ENCODE measurements around the gene RSPO1. TPM values are rescaled to one million over a fixed set of nuclear protein-coding genes. Genes with fewer than 3 reads are reported as not detected.
A peak's percentile ranks its signal among the peaks of the same experiment; 100 is the strongest.
"Not testable (repeated sequence)": the region's sequence is repeated elsewhere in the genome, so short reads cannot be mapped to it uniquely, and the experiment has no call there.

The RSPO1 gene, protein sequence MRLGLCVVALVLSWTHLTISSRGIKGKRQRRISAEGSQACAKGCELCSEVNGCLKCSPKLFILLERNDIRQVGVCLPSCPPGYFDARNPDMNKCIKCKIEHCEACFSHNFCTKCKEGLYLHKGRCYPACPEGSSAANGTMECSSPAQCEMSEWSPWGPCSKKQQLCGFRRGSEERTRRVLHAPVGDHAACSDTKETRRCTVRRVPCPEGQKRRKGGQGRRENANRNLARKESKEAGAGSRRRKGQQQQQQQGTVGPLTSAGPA
- polyA plus RNA-seq (2013, experiment 1 of 2; ENCODE audit: insufficient read length): not detected
- polyA plus RNA-seq (2013, experiment 2 of 2; ENCODE audit: insufficient read length): 0.12 TPM

DNA sequence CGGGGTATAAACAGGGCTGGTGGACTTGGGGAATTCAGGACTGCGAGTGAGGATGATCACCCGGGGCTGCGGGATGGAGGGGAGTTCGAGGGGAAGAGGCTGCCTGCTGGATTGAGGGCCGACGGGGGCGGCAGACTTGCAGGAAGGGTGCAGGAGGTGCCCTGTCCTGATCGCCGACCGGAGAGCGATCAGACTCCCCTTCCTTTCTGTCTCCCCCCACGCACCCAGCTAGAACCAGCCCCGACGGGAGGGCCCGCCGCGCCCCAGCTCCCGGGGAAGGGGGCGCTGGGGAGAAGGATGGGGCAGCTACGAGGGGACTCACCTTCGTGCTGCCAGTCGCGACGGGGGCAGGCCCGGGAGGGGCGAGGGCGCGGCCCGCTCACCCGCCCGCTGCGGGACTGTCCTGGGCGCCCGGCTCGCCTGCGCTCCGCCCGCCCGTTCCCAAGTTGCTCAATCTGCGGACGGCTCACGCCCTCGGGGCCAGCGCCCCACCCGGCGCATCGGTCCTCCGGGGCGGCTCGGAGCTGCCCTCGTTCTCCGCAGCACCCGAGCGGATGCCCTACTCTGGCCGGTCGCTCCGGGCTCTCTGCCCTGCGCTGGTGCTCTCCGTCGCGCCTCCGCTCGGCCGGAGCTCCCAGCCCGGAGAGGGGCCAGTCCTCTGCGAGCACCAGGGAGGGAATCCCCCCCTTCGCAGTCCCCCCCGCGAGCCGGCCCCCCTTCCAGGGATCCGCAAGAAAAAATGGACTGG lies at the start of gene RSPO1:
Gene RSPO1, minus strand, starts transcription at position 649 of the 748 bp plus-strand sequence. CDS start 5,231 bp downstream, outside the sequence.
- peak; percentile 27 for DNase-seq

DNA sequence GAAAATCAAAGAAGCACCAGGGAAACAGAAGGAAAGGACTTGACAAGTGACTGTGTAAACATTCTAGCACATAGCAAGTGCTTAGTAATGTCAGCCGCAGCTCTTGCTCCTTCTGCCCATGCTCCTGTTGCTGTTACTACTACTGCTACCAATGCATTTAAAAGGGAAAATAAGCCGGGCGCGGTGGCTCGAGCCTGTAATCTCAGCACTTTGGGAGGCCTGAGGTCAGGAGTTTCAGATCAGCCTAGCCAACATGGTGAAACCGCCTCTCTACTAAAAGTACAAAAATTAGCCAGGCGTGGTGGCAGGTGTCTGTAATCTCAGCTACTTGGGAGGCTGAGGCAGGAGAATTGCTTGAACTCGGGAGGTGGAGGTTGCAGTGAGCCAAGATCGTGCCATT lies 49.5 kb upstream of the RSPO1 start:
- not testable (repeated sequence) for DNase-seq

DNA sequence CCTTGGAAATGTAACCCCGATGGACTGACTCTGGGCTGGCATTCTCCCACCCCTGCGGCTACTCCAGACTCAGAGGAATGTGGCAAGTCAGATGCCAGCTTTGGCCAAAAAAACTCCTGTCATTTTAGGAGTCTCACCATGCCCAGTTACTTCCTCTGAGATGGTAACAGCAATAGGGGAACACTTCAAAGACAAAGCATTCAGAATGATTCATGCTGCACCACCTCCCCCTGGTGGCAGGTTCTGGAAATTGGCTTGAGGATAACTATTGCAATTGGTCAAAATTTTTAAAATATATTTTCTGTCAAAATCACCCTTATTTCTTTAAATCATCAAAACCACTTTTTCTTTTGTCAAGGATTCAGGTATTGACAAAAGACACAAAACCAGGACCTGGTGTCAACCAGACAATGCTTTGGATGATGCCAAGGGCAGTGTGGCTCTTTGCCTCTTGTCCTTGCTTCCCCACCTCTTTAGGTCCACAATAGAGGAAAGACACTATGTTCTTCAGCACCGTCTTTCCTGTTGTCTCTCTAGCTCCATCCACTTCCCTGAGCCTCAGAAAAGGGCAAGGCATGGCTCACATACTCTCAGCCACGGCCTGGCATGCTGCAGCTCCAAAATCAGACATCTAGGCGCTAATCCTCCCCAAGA lies 47.8 kb upstream of the RSPO1 start:
- DNase-seq: peak; percentile 67

DNA sequence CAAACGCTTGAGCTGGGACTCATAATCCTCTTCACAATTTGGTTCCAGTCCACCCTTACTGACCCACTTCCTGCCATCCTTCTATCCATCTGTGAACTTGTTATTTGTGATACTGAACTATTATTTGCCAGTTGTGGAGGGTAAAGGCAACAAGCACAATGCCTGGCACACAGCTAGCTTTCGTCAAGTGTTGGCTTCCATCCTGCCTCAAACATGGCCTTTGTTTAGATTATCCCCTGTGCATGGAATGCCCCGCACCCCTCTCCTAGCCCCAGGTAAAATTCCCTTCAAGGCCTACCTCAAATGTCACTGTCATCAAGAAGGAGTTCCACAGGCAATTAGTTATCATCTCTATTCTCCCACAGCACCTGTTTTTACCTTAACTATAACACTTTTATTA lies 46.2 kb upstream of the RSPO1 start:
- DNase-seq: no peak

DNA sequence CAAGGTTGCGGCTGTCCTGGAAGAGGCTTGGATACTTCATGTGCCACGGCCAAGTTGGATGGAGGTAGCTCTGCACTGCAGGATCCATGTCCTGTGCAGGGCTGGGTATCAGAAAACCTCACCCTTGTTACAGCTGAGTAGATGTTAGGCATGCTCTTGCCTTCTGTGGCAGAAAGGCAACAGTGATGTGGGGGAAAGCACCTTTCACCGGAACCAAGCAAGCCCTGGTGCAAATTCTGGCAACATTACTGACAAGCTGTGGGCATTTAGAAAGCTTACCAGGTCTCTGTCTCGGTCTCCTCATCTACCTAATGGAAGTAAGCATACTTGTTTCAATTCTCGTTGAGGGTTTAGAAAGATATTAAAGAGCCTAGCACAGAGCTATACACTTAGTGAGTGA lies 43.1 kb upstream of the RSPO1 start:
- DNase-seq: no peak

DNA sequence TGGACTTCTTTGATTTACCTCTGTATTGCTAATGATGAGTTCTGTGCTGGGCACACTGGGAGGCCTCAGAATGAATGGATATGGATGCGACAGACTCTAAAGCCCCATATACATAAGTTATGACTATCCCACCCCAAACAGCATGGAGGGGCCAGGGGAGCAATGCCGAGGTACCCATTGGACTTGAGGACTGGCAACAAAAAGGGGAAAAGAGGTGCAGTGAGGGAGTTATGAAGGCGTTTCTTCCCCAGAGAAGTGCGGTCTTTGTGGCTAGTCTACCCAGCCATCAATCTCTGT lies 42.4 kb upstream of the RSPO1 start:
- no peak for DNase-seq

DNA sequence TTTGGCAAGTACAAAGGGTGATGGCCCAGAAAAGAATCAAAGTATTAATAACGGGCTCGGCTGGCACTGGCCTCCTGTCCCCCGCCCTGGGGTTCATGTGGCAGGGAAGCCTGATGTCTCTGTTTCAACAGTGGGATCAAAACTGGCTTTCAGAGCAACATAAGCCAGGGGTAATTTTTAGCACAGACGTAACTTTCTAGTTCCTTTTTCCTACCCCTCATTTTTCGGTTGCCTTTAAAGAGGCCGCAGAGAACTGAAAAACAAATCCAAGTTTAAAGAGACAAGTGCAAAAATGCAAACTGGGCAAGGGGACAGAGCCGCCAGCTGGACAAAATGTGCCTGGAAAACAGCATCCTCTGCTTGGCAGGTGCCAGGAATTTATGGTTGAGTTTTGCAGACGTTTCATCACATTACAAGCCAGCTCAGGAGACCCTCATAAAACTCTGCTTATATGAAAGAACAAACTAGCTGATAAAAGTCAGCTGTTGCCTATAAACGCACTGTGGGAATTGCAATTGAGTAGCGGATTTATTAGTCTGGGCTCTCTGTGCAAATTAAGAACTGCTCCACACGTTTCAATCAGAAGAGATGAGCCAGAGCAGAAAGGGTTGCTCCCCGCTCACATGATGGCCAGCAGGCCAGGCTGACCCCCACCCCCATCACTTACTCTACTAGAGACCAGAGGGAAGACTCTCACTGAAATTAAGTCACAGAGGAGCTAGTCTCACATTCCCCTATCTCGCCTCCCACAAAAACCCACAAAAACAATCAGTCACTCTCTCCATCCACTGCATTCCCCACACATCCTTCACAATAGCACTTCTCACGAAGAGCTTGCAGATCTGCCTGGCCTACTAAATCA lies 41.8 kb upstream of the RSPO1 start:
- DNase-seq: no peak

DNA sequence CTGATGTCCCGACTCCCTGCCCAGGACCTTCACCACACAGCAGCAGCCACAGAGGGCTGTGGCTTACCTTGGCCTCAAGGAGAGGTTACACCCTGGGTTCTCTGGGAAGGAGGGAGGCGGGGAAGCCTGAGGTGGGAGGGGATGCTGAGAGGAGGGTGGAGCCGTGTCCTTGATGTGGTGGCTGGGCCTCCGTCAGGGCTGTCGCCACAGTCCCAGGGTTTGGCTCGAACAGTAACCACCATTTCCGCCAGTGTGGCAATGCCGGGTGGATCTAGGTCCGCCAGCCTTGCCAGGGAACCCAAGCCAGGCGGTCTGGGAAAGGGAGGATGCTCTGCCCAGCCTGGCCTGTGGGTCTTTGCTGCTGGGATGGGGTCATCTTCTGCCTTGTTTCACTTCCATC lies 39.2 kb upstream of the RSPO1 start:
- DNase-seq: no peak

DNA sequence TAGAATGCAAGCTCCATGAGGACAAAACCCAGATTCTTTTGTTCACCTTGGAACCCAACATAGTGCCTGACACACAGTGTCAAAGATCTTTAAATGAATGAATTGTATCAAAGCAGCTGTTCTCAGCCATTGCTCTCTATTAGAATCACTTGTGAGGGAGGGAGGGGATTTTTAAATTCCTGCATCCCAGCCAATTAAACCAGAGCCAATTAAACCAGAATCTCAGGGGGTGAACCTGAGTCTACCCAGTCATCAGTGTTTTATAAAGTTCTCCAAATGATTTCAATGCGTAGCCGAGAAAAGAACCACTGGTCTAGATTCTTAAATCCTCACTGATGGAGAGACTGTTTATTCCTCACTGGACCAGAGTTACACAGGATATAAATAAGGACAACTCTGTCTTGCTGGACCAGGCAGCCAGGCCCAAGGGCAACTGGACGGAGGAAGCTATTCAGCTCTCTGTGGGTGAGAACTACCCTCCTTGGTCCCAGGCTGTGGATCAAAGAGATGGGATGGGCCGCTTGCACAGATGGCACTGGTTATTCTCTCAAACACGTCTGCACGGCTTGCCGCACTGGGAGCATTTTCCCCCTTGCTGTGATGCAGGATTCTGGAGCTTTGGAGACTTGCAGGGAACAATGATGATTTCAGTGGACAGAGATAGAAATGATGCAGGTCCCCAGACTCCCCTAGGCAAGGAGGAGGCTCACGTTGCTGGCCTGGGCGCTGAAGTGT lies 37.6 kb upstream of the RSPO1 start:
- no peak for DNase-seq

DNA sequence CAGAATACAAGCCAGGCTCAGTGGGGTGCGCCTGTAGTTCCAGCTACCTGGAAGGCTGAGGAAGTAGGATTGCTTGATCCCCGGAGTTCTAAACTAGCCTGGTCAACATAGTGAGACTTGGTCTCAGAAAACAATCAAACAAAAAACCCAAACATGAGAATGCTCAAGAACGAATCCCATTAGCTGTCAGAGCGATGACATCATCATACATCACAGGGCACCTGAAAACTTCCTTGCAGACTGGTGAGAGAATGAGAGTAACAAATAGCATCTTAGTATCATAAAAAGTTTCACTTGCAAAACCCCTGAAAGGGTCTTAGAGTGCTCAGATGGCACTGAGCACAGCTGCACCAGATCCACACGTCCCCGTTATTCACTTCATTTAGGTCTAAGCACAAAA lies 36.6 kb upstream of the RSPO1 start:
- DNase-seq: no peak

DNA sequence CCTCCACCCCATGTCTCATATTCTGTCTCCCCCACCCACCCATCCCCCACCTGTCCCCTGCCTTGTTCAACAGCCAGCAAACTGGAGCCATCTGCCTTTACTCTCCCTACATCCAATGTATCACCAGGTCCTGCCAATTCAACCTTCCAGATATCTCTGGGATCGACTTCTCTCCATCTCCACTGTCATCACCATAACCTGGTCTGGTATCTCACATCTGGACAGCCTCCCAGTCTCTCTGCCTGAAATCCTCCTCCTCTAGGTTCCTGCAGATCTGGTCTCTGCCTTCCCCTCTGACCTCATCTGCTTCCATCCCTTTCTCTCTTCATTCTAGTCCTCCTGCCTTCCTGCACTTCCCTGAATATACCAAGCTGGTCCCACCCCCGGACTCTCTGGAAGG lies 35.4 kb upstream of the RSPO1 start:
- DNase-seq: no peak

DNA sequence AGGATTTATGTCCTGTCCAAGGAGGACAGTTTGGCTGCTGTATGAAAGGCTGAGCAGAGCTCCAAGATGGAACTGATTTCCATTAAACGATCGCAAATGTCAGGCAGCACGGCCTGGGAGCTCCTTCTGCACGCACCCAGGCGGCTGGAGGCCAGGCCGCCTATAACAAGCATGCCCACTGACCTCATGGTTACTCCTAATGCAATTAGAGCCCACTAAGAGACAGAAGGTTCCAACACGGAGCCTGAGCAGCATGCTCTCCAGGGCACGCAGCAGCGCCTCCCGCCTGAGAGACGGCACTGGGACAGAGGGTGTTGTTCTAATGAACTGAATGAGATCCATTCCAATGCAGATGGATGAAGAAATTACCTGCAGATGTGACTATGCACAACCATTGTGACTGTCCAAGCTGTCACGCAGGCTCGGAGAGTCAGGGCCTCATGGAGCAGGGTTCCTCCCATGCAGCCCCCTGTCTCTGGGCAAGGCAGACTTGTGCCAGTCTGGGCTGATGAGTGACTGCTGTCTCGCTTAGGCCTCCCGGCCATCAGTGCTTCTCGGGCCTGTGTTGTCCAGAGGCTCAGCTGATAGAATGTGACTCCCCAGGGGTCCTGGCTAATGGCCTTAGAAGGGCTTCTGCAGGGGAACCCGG lies 32.5 kb upstream of the RSPO1 start:
- DNase-seq: no peak

DNA sequence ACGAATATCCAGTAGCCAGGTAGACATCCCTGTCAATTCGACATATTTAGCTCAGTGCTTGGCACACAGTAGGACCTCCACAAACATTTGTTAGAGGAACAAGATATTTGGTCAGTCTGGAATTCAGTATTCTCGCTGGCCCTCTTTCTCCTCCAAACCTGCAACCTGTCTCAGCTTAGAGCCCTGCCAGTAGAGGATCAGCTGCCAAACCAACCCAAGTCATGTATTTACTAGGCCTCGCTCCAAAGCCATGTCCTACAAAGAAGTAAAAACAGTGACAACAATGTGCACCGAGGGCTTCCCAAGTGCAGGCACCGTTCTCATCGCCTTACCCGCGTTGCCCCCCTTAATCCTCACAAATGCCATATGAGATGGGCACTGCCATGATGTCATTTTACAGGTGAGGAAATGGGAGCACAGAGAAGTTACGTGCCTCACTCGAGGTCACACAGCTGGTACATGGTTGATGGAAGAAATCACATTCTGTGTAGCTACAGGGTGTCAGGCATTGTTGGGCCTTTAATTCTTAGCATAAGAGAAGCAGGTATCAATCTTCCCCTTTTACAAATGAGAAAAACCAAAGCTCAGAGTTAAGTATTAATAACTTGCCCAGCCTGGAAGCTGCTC lies 31.7 kb upstream of the RSPO1 start:
- no peak for DNase-seq

DNA sequence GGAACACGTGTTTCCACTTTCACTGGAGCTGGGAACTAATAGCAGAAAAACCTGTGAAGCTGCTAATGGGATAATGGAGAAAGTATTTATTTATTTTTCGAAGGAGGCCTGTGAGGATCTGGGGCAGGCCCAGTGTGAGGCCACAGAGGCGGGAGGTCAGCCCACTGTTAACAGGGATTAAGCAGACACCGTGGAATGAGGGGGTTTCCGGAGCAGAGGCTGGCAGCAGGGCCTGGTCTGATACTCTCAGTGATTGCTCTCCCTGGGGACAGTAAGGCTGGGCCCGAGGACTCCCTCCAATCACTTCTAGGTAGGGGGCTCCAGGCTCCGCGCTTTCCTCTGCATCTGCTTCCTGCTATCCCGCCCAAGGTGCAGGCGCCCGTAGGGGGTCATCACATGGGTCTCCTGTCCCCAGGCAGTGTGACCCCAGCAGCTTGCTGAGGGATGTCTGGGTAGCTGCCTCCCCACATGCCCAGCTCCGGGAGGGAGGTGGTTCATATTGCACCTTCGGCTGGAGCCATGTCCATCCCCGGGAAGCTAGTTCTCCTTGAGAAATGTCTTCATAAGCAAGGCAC lies 28.8 kb upstream of the RSPO1 start:
- peak; percentile 3 for DNase-seq

DNA sequence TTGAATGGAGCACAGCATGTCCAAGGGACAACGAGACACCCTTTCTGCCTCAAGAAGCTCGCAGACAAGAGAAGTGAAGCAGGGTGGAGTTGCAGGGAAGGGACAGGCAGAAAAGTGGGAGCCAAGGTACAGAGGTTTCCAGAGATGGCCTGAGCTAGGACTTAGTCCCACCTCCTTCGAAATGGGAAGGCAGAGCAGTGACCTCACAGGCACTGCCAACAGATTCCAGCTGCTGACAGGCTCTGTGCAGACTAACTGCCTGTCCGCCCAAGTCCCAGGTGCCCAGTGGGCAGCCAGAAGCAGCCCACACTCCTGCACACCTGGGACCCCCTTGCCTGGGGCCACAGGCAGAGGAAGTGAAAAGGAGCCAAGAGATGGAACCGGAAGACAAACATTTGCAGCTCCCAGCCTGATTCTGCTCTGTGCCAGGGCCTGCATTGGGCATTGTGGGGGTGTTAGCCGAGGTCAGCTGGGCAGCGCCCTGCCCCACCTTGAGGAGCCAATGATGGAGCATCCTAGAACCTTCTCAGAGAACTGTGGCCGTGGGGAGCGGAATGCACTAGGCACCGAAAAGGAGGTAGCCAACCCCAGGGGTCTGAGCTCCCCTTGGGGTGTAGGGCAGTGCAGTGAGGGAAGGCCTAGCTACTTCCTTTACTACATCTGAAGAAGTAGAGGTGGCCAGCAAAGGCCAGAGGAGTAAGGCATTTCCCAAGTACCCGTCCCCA lies 27.5 kb upstream of the RSPO1 start:
- no peak for DNase-seq

DNA sequence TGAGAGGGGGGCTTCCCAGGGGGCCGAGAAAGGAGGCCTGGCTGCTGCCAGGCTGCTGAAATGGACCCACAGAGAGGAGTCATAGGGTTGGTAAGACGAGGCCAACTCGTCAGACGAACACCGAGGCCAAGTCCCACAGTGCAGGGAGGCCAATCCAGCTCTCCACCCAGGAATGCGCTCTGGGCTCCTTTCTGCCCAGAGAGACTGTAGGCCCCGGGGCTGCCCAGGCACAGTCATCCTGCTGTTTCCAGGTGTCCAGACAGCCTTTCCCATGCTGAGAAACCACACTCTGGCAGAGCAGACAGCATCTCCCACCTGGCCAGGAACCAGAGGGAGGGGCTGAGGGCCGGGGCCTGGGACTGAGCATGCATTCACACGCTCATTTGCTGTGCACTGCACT lies 26.7 kb upstream of the RSPO1 start:
- no peak for DNase-seq

DNA sequence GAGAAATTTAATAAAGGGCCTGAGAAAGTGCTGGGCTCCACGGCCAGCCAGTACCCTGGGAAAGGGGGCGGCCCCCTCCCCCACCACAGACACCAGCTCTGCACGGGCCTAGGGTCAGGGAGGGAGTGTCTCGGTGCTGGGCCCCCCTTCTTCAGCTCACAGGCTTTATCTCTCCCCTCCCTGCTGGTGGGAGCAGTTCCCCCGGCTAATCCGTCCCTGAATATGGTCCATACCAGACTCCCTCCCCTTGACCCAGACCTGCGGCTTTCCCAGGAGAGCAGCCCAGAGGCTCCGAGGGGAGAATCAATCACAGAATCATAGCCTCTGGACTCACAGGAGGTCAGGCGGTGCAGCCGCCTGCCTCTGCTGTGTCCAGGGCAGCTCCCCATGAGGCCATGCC lies 26.0 kb upstream of the RSPO1 start:
- DNase-seq: no peak

DNA sequence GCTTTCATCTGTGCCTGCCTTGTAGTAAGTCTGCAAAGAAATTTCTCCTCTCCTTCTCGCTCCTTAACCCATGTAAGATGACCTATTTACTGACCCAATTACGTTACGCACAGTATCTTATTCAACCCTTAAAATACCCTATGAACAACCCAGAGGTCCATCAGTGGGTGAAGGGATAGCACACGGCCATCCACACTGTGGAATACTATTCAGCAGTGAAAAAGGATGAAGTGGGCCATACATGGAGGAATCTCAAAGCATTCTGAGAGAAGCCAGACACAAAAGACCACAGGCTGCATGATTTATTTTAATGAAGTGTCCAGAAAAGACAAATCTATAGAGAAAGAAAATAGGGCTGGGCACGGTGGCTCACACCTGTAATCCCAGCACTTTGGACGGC lies 23.8 kb upstream of the RSPO1 start:
- no peak for DNase-seq

DNA sequence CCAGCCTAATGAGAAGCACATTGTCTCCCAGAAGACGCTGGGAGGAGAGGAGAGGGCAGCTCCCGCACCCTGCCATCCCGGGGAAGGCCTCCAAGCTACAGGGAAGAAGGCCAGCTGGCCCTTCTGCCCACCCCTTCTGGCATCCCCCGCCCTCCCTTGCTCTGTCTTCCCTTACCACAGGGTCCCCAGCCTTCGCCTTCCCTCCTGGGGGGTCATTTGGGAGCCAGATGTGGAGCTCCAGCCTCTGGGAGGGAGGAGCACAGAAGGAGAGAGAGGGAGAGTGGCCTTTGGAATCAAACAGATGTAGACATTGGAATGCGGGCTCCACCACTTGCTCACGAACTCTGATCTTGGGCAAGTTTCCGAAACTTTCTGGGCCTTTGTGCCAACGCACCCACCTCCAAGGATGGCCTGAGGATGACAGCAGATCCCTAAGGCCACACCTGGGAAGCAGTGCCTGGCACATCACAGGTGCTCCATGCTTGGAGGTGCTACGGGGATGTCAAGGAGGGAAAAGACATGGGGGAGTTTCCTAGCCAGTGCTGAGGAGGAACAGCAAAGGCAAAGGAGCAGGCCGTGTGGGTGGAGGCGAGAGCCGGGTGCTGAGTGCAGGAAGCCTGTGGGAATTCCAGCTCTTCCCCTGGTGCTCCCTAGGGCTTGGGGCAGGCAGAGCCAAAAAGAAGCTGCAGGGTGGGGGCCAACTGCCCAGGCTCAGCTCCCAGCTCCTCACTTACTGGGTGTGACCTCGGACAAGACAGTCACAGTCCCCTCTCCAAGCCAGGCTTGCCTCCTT lies 23.1 kb upstream of the RSPO1 start:
- no peak for DNase-seq
